Gastroesophageal sphincter (tissue), 4 donors: ENCODE measurements around the gene SPPL2A. TPM values are rescaled to one million over a fixed set of nuclear protein-coding genes. Genes with fewer than 3 reads are reported as not detected.
"Not testable (repeated sequence)": the region's sequence is repeated elsewhere in the genome, so short reads cannot be mapped to it uniquely, and the experiment has no call there.

Experiments used
- ATAC-seq: fragments of 150-250 bp; one replicate; pipeline ENCODE4 v1.9.1; 2016; ENCODE audit warnings: mild to moderate bottlenecking, moderate library complexity
- H3K27ac ChIP-seq, 4 donors: fragments of 200-600 bp; sonication (generic) in 3 of 4; 1 replicate in 3 of 4; 2 replicates in 1 of 4; pipeline ENCODE4 v1.5.1; 2016 to 2019
- H3K27me3 ChIP-seq: fragments of 200-600 bp; sonication (generic); one replicate; pipeline ENCODE4 v1.5.1; 2019
- H3K36me3 ChIP-seq, 2 donors: fragments of 200-600 bp; sonication (generic); one replicate each; pipeline ENCODE4 v1.5.1; 2019; ENCODE audit warnings: control low read depth in 1 of 2
- H3K4me1 ChIP-seq, 3 donors: fragments of 200-600 bp; sonication (generic); 1 replicate in 2 of 3; 2 replicates in 1 of 3; pipeline ENCODE4 v1.5.1; 2016 to 2019; ENCODE audit warnings: control low read depth in 2 of 3
- H3K4me3 ChIP-seq, 2 donors: fragments of 200-600 bp; sonication (generic); one replicate each; pipeline ENCODE4 v1.5.1; 2019; ENCODE audit warnings: mild to moderate bottlenecking in 1 of 2, moderate library complexity in 1 of 2
- H3K9me3 ChIP-seq, 3 donors: fragments of 200-600 bp; sonication (generic); one replicate each; pipeline ENCODE4 v1.5.1; 2017 to 2019; ENCODE audit warnings: control low read depth in 2 of 3
- EP300 ChIP-seq: sonication (generic); formaldehyde crosslinking; IDR thresholded peaks from one replicate; pipeline ENCODE4 v1.6.1; 2017; ENCODE audit warnings: antibody characterized with exemption, mild to moderate bottlenecking
- POLR2A ChIP-seq, 2 donors: fragments of 450-650 bp; IDR thresholded peaks; one replicate each; pipeline ENCODE4 v1.6.1; 2017; ENCODE audit warnings: antibody characterized with exemption in 2 of 2, mild to moderate bottlenecking in 2 of 2, moderate library complexity in 1 of 2
- POLR2AphosphoS5 ChIP-seq: sonication (generic); formaldehyde crosslinking; IDR thresholded peaks from one replicate; pipeline ENCODE4 v1.6.1; 2017; ENCODE audit warnings: antibody characterized with exemption
- WGBS, 2 donors: methylation state at CpG; one replicate each; pipeline ENCODE4 v1.1.5; 2018; ENCODE audit warnings: low coverage in 1 of 2; 5-methylcytosine and 5-hydroxymethylcytosine counted together
- total RNA-seq, 4 donors: library from RNA; depleted of rRNA; stranded (reverse); fragments of >200 nt; gene quantifications; one replicate each; pipeline ENCODE4 v1.1.0, GENCODE V29; 2016
- TF ChIP-seq, protein P1 (sequence below), 4 experiments: fragments of 200-600 bp in 2 of 4; fragments of 450-650 bp in 2 of 4; sonication (generic) in 1 of 4; IDR thresholded peaks; one replicate each; pipeline ENCODE4 v1.5.1; 2017 to 2019; ENCODE audit warnings: antibody characterized with exemption in 4 of 4, mild to moderate bottlenecking in 2 of 4, moderate library complexity in 2 of 4

SPPL2A gene
- total RNA-seq: 100 to 1,000 TPM; 114 to 236 (median 140) TPM

DNA sequence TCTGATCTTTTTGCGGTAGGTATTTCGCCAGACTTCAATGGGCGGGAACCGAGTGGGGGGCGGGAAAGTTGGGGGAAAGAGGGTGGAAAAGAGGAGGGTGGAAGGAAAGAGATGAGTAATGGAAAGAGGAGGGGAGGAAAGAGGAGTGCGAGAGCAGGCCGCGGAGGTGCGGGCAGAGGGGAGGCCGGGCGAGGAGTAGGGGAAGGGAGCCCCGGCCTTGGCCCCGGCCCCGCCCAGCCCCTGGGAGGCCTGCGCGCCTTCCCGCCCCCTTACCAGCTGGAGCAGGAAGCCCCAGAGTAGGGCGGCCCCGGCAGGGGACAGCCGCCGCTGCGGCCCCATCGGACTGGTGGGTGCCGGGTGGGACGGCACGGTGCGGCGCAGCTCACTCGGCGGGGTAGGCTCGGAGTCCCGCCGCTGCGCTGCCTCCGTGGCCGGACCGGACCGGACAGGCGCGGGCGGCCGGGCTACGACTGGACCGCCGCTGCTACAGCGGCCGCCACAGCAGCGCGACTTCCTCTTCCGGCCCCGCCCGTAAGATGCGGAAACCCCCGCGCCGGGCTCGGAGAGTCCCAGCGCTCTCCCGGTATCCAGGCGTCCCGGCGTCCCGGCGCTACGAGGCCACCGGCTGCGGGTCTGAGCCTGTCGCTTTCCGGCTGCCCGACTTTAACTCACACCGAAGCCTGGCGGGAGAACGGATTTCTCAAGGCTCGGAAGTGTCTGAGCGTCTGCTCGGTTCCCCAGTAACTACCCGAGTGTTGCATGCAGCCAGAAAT lies at the start of gene SPPL2A:
Gene SPPL2A (minus strand): TSS at position 512 of the 773 bp plus-strand sequence. CDS start 173 bp downstream, at position 339.
- H3K27me3 ChIP-seq: no peaks in the 10 kb centered on the region
- 3% methylated on average over 11 to 13 of the region's 77 CpGs for WGBS, 2 donors
- ATAC-seq: peak; percentile 90
- TF ChIP-seq POLR2AphosphoS5 (peak; percentile 65), POLR2A (IDR thresholded peaks at IDR 0.05) (peak; percentile 93 to 94), EP300 (no peak)
- TF ChIP-seq, protein P1, sequence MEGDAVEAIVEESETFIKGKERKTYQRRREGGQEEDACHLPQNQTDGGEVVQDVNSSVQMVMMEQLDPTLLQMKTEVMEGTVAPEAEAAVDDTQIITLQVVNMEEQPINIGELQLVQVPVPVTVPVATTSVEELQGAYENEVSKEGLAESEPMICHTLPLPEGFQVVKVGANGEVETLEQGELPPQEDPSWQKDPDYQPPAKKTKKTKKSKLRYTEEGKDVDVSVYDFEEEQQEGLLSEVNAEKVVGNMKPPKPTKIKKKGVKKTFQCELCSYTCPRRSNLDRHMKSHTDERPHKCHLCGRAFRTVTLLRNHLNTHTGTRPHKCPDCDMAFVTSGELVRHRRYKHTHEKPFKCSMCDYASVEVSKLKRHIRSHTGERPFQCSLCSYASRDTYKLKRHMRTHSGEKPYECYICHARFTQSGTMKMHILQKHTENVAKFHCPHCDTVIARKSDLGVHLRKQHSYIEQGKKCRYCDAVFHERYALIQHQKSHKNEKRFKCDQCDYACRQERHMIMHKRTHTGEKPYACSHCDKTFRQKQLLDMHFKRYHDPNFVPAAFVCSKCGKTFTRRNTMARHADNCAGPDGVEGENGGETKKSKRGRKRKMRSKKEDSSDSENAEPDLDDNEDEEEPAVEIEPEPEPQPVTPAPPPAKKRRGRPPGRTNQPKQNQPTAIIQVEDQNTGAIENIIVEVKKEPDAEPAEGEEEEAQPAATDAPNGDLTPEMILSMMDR (IDR thresholded peaks at IDR 0.05): peak in 1 of 4 experiments; percentile 25
- no peaks in the 10 kb centered on the region for H3K36me3 ChIP-seq
- H3K4me3 ChIP-seq: peak within 1 kb of the TSS; percentile 50 to 87
- no peaks in the 10 kb centered on the region for H3K9me3 ChIP-seq
- H3K4me1 ChIP-seq: peaks cover 0 to 65% (median 6%) of the 10 kb centered on the region in 3 donors
- peak within 1 kb of the TSS; percentile 82 to 99 (median 98) for H3K27ac ChIP-seq

DNA sequence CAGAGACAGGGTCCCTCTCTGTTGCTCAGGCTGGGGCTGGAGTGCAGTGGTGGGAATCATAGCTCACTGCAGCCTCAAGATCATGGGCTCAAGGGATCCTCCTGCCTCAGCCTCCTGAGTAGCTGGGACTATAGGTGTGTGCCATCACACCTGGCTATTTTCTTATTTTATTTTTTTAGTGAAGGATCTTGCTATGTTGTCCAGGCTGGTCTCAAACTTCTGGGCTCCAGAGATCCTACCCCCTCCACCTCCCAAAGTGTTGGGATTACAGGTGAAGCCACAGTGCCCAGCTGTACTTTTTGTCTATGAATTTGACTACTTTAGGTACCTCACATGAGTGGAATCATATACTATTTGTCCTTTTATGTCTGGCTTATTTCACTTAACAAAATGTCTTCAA lies 49.1 kb upstream of the SPPL2A start:
- H3K4me1 ChIP-seq: no peaks in the 10 kb centered on the region
- no peak for ATAC-seq
- no peaks in the 10 kb centered on the region for H3K27me3 ChIP-seq
- H3K27ac ChIP-seq: no peak overlapping the region
- TF ChIP-seq POLR2A (IDR thresholded peaks at IDR 0.05) (no peak), POLR2AphosphoS5 (no peak), EP300 (no peak)
- TF ChIP-seq, protein P1 (IDR thresholded peaks at IDR 0.05): no peak
- no peaks in the 10 kb centered on the region for H3K36me3 ChIP-seq
- no peaks in the 10 kb centered on the region for H3K9me3 ChIP-seq
- H3K4me3 ChIP-seq: no peak overlapping the region

DNA sequence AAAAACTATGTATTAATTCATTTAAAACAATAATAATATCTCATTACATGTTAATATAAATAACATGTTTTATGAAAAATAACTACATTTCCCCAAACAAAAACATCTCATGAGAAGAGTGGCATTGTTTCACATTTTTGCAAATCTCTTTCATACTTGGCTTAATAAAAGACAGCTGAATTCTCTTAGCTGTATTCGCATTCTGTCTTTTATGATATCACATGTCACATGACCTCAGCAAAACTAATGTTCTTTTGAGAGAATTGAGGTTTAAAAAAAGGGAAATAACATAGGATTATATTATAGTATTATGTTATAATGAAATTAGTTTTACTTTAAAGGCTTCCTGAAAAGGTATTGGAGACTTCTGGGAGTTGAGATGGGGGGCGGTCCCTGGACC lies 48.4 kb upstream of the SPPL2A start:
- ATAC-seq: no peak
- TF ChIP-seq, protein P1 (IDR thresholded peaks at IDR 0.05): no peak
- TF ChIP-seq EP300: no peak
- no peak for TF ChIP-seq POLR2A (IDR thresholded peaks at IDR 0.05)
- TF ChIP-seq POLR2AphosphoS5: no peak
- H3K27me3 ChIP-seq: no peaks in the 10 kb centered on the region
- H3K4me3 ChIP-seq: no peak overlapping the region
- H3K9me3 ChIP-seq: no peaks in the 10 kb centered on the region
- no peaks in the 10 kb centered on the region for H3K4me1 ChIP-seq
- WGBS, 2 donors: 66 to 79% methylated on average over 2 of the region's 2 CpGs
- H3K36me3 ChIP-seq: no peaks in the 10 kb centered on the region
- H3K27ac ChIP-seq: no peak overlapping the region

GRCh38 chr15:50813089-50813488 lies 47.6 kb upstream of the SPPL2A start:
- WGBS, 2 donors: 96 to 99% methylated on average over 8 to 10 of the region's 10 CpGs
- ATAC-seq: no peak
- no peak for TF ChIP-seq POLR2AphosphoS5
- TF ChIP-seq, protein P1 (IDR thresholded peaks at IDR 0.05): no peak
- no peak for TF ChIP-seq EP300
- no peak for TF ChIP-seq POLR2A (IDR thresholded peaks at IDR 0.05)
- Histone ChIP-seq H3K36me3 (no peaks in the 10 kb centered on the region), H3K27ac (no peak overlapping the region), H3K4me3 (no peak overlapping the region), H3K27me3 (no peaks in the 10 kb centered on the region), H3K4me1 (no peaks in the 10 kb centered on the region), H3K9me3 (no peaks in the 10 kb centered on the region)

DNA sequence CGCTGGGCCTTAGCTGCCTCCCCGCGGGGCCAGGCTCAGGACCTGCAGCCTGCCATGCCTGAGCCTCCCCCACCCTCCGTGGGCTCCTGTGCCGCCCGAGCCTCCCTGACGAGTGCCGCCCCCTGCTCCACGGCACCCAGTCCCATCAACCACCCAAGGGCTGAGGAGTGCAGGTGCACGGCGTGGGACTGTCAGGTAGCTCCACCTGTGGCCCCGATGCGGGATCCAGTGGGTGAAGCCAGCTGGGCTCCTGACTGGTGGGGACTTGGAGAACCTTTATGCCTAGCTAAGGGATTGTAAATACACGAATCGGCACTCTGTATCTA lies 46.6 kb upstream of the SPPL2A start:
- not testable (repeated sequence) for H3K4me3 ChIP-seq, H3K9me3 ChIP-seq, H3K4me1 ChIP-seq, ATAC-seq, H3K27me3 ChIP-seq, H3K27ac ChIP-seq, H3K36me3 ChIP-seq
- 100% methylated on average over 2 of the region's 15 CpGs; no CpG with 5 or more reads in 1 of the 2 donors for WGBS, 2 donors

DNA sequence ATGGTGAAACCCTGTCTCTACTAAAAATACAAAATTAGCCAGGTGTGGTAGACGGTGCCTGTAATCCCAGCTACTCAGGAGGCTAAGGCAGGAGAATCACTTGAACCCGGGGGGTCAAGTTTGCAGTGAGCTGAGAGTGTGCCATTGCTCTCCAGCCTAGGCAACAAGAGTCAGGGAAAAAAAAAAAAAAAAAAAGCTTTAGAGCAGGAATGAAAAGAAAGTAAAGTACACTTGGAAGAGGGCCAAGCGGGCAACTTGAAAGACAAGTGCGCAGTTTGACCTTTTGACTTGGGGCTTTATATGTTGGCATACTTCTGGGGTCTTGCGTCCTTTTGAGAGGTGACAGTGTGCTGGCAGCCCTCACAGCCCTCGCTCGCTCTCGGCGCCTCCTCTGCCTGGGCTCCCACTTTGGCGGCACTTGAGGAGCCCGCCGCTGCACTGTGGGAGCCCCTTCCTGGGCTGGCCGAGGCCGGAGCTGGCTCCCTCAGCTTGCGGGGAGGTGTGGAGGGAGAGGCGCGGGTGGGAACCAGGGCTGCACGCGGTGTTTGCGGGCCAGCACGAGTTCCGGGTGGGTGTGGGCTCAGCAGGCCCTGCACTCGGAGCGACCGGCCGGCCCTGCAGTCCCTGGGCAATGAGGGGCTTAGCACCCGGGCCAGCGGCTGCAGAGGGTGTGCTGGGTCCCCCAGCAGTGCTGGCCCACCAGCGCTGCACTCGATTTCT lies 46.1 kb upstream of the SPPL2A start:
- not testable (repeated sequence) for ATAC-seq
- 82 to 93% methylated on average over 3 to 8 of the region's 30 CpGs for WGBS, 2 donors

More for the DNA sequence above, 46.1 kb upstream of the SPPL2A start:
- H3K27me3 ChIP-seq, H3K4me3 ChIP-seq, H3K9me3 ChIP-seq, H3K27ac ChIP-seq, H3K36me3 ChIP-seq, H3K4me1 ChIP-seq: not testable (repeated sequence)
